Glutamatergic neuron (in vitro differentiated cells): ENCODE results near the gene PPRC1. TPM values are rescaled to one million over a fixed set of nuclear protein-coding genes. Genes with fewer than 3 reads are reported as not detected.

Source experiments
- DNase-seq: peaks from one replicate; pipeline ENCODE4 v3.0.0; 2022
- H3K27ac Mint-ChIP-seq: one replicate; pipeline ENCODE4 v1.8.0; 2020; ENCODE audit warnings: mild to moderate bottlenecking, mixed read lengths, inconsistent platforms; ENCODE audit not compliant: unreplicated experiment
- H3K27me3 Mint-ChIP-seq: one replicate; pipeline ENCODE4 v1.8.0; 2020; ENCODE audit warnings: mild to moderate bottlenecking, moderate library complexity, mixed read lengths, inconsistent platforms; ENCODE audit not compliant: unreplicated experiment
- H3K36me3 Mint-ChIP-seq: one replicate; pipeline ENCODE4 v1.8.0; 2020; ENCODE audit warnings: mild to moderate bottlenecking, mixed read lengths, inconsistent platforms; ENCODE audit not compliant: unreplicated experiment
- H3K4me1 Mint-ChIP-seq: one replicate; pipeline ENCODE4 v1.8.0; 2020; ENCODE audit warnings: mild to moderate bottlenecking, low read depth, mixed read lengths, inconsistent platforms; ENCODE audit not compliant: unreplicated experiment
- H3K4me3 Mint-ChIP-seq: one replicate; pipeline ENCODE4 v1.8.0; 2020; ENCODE audit warnings: mild to moderate bottlenecking, mixed read lengths, inconsistent platforms; ENCODE audit not compliant: unreplicated experiment
- H3K9me3 Mint-ChIP-seq: one replicate; pipeline ENCODE4 v1.8.0; 2020; ENCODE audit warnings: mild to moderate bottlenecking, moderate library complexity, mixed read lengths, inconsistent platforms; ENCODE audit not compliant: unreplicated experiment
- CTCF ChIP-seq: fragments of 200-600 bp; sonication (generic); IDR thresholded peaks from one replicate; pipeline ENCODE4 v1.5.0; 2021; ENCODE audit not compliant: partially characterized antibody, unreplicated experiment
- total RNA-seq: library from RNA; stranded (reverse); fragmentation: NEBNext Ultra II Directional; extraction: Animal tissue kit (Norgen Biotek cat#: 25700); gene quantifications from one replicate; pipeline ENCODE4 v1.2.1, GENCODE V29; 2021; ENCODE audit not compliant: unreplicated experiment

Gene PPRC1
- total RNA-seq, 1 donor from 2014 or later, result 21.6 TPM

GRCh38 chr10:102120991-102121738, 11.7 kb upstream of the PPRC1 start:
- H3K36me3 Mint-ChIP-seq, result no peaks in the 10 kb centered on the region
- peak overlapping the region; percentile 99 for H3K27ac Mint-ChIP-seq
- H3K4me1 Mint-ChIP-seq, result peaks cover 29% of the 10 kb centered on the region
- H3K9me3 Mint-ChIP-seq, result peaks cover 25% of the 10 kb centered on the region
- TF ChIP-seq CTCF, result no peak
- peak; percentile 79 for DNase-seq
- H3K27me3 Mint-ChIP-seq, result peaks cover 23% of the 10 kb centered on the region
- H3K4me3 Mint-ChIP-seq, result peak overlapping the region; percentile 89

GRCh38 chr10:102121739-102122372, 11.0 kb upstream of the PPRC1 start:
- no peaks in the 10 kb centered on the region for H3K36me3 Mint-ChIP-seq
- peaks cover 19% of the 10 kb centered on the region for H3K9me3 Mint-ChIP-seq
- H3K4me1 Mint-ChIP-seq, result peaks cover 23% of the 10 kb centered on the region
- no peak for TF ChIP-seq CTCF
- H3K27me3 Mint-ChIP-seq, result peaks cover 20% of the 10 kb centered on the region
- peak overlapping the region; percentile 99 for H3K27ac Mint-ChIP-seq
- no peak for DNase-seq
- peak overlapping the region; percentile 89 for H3K4me3 Mint-ChIP-seq

- H3K9me3 Mint-ChIP-seq, result peaks cover 16% of the 10 kb centered on the region
- peaks cover 21% of the 10 kb centered on the region for H3K4me1 Mint-ChIP-seq
- H3K27me3 Mint-ChIP-seq, result peaks cover 20% of the 10 kb centered on the region
- DNase-seq, result no peak
- no peaks in the 10 kb centered on the region for H3K36me3 Mint-ChIP-seq
- H3K4me3 Mint-ChIP-seq, result peak overlapping the region; percentile 89
- no peak for TF ChIP-seq CTCF
- peak overlapping the region; percentile 99 for H3K27ac Mint-ChIP-seq
Measured at GRCh38 chr10:102122450-102122849, 10.4 kb upstream of the PPRC1 start.

- peaks cover 14% of the 10 kb centered on the region for H3K27me3 Mint-ChIP-seq
- H3K36me3 Mint-ChIP-seq, result no peaks in the 10 kb centered on the region
- peaks cover 16% of the 10 kb centered on the region for H3K4me1 Mint-ChIP-seq
- H3K27ac Mint-ChIP-seq, result no peak overlapping the region
- peaks cover 11% of the 10 kb centered on the region for H3K9me3 Mint-ChIP-seq
- peak overlapping the region; percentile 30 for H3K4me3 Mint-ChIP-seq
- no peak for TF ChIP-seq CTCF
- no peak for DNase-seq
Measured at GRCh38 chr10:102123223-102123622, 9.6 kb upstream of the PPRC1 start.
